HepG2 (cell line): ENCODE data around the gene CHTF8. TPM values are rescaled to one million over a fixed set of nuclear protein-coding genes. Genes with fewer than 3 reads are reported as not detected.

ENCODE experiments used
- ATAC-seq: fragments of 200-7000 bp; cut with Tn5 transposase; 3 replicates; pipeline ENCODE4 v1.9.1; 2020; ENCODE audit warnings: mild to moderate bottlenecking, moderate library complexity
- BruUV-seq: library from RNA; stranded (reverse); fragments of 400-500 nt; replicated peaks from 2 replicates; lab custom pipeline; 2021; lab: Mats Ljungman, UMichigan
- CTCF ChIA-PET: fragments of 300-600 bp; formaldehyde crosslinking; extraction: SDS; loops from one replicate; lab custom pipeline; 2021; ENCODE audit warnings: low total read pairs, inconsistent platforms, low intra/inter-chr PET ratio; lab: Yijun Ruan, JAX
- POLR2A ChIA-PET: fragments of 350-600 bp; sonication (Branson Sonifier 250); formaldehyde crosslinking; loops from one replicate; lab custom pipeline; 2020; ENCODE audit warnings: antibody characterized with exemption, inconsistent platforms; lab: Yijun Ruan, JAX
- DNase-seq: peaks from one replicate; pipeline ENCODE4 v3.0.0-alpha.2; 2015; ENCODE audit warnings: low spot score
- FAIRE-seq: peaks from 3 replicates; lab custom pipeline; 2011; peaks lifted over from hg19 to GRCh38; lab: Jason Lieb, UNC
- H2AFZ ChIP-seq: one replicate; pipeline ENCODE4 v1.6.1; 2011; ENCODE audit warnings: low read length, inconsistent platforms
- H3K27ac ChIP-seq: fragments of 300-600 bp; 3 replicates; pipeline ENCODE4 v1.8.0; 2011; ENCODE audit warnings: mixed run types, mild to moderate bottlenecking, mixed read lengths, low read length, inconsistent platforms; ENCODE audit not compliant: insufficient read depth; ENCODE audit errors: extremely low read length
- H3K27me3 ChIP-seq, 2 experiments: fragments of 200-600 bp in 1 of 2; 2 replicates in 1 of 2; 3 replicates in 1 of 2; pipeline versions ENCODE4 v1.6.0 to v1.8.0; 2011; ENCODE audit warnings: low read length in 2 of 2, mild to moderate bottlenecking in 2 of 2, moderate library complexity in 2 of 2, inconsistent platforms in 1 of 2; ENCODE audit not compliant: insufficient read depth in 2 of 2, control insufficient read depth in 1 of 2
- H3K36me3 ChIP-seq, 2 experiments: fragments of 200-600 bp in 1 of 2; replicated peaks in 1 of 2; 2 replicates in 1 of 2; 3 replicates in 1 of 2; pipeline versions ENCODE4 v1.5.1 to v1.8.0; 2011; ENCODE audit warnings: low read length in 2 of 2, inconsistent platforms in 1 of 2; ENCODE audit not compliant: insufficient read depth in 2 of 2, control insufficient read depth in 1 of 2
- H3K4me1 ChIP-seq: 2 replicates; pipeline ENCODE4 v1.5.1; 2012; ENCODE audit warnings: low read length, inconsistent platforms; ENCODE audit not compliant: insufficient read depth
- H3K4me2 ChIP-seq: 2 replicates; pipeline ENCODE4 v1.6.0; 2011; ENCODE audit warnings: low read depth, low read length, inconsistent platforms
- H3K4me3 ChIP-seq, 3 experiments: fragments of 200-600 bp in 1 of 3; sonication (generic), shearing (Covaris generic) in 1 of 3; replicated peaks in 1 of 3; 2 replicates each; pipeline ENCODE4 v1.5.1; 2011 to 2016; ENCODE audit warnings: low read length in 3 of 3, inconsistent platforms in 2 of 3, low read depth in 2 of 3, mild to moderate bottlenecking in 2 of 3, control low read depth in 1 of 3, mixed read lengths in 1 of 3; ENCODE audit not compliant: insufficient read depth in 1 of 3
- H3K79me2 ChIP-seq: one replicate; pipeline ENCODE4 v1.6.1; 2011; ENCODE audit warnings: low read length, inconsistent platforms; ENCODE audit not compliant: insufficient read depth
- H3K9ac ChIP-seq: 2 replicates; pipeline ENCODE4 v1.6.0; 2011; ENCODE audit warnings: mild to moderate bottlenecking, low read depth, low read length, inconsistent platforms; ENCODE audit not compliant: insufficient read depth
- H3K9me3 ChIP-seq: 2 replicates; pipeline ENCODE4 v1.5.1; 2012; ENCODE audit warnings: mild to moderate bottlenecking, low read length
- H4K20me1 ChIP-seq: 2 replicates; pipeline ENCODE4 v1.6.0; 2011; ENCODE audit warnings: inconsistent platforms, mild to moderate bottlenecking, low read length, moderate library complexity; ENCODE audit not compliant: insufficient read depth
- ASH2L ChIP-seq: fragments of 300-600, 200-600 bp; sonication (generic); IDR thresholded peaks from 2 replicates; pipeline ENCODE4 v1.7.0; 2017; ENCODE audit warnings: low read depth, mild to moderate bottlenecking, moderate library complexity, mixed read lengths, low read length; ENCODE audit not compliant: insufficient read length
- DZIP1 ChIP-seq: sonication (generic); formaldehyde crosslinking; IDR thresholded peaks from 2 replicates; pipeline ENCODE4 v1.5.0; 2020; ENCODE audit warnings: mild to moderate bottlenecking, missing genetic modification reagents
- ETV5 ChIP-seq: IDR thresholded peaks from 2 replicates; pipeline ENCODE4 v1.6.1; 2018; ENCODE audit warnings: missing biosample characterization, missing genetic modification reagents, inconsistent platforms, borderline replicate concordance
- HOXD1 ChIP-seq: sonication (generic); formaldehyde crosslinking; IDR thresholded peaks from 2 replicates; pipeline ENCODE4 v1.5.0; 2020; ENCODE audit warnings: missing genetic modification reagents
- MAZ ChIP-seq, 2 experiments: sonication (generic) in 1 of 2; formaldehyde crosslinking in 1 of 2; IDR thresholded peaks; 2 replicates each; pipeline versions ENCODE4 v1.5.0 to v1.6.1; 2012 to 2020; ENCODE audit warnings: low read depth in 2 of 2, mild to moderate bottlenecking in 2 of 2, borderline replicate concordance in 1 of 2, improper control_type of control experiment in 1 of 2, low read length in 1 of 2, missing genetic modification reagents in 1 of 2, moderate library complexity in 1 of 2
- MTA1 ChIP-seq: sonication (generic); formaldehyde crosslinking; IDR thresholded peaks from 2 replicates; pipeline ENCODE4 v1.4.0; 2020; ENCODE audit warnings: missing genetic modification reagents, mild to moderate bottlenecking, borderline replicate concordance
- RARA ChIP-seq: IDR thresholded peaks from 2 replicates; pipeline ENCODE4 v1.6.1; 2016; ENCODE audit warnings: missing genetic modification reagents, missing compliant biosample characterization
- SAFB2 ChIP-seq: sonication (generic); formaldehyde crosslinking; IDR thresholded peaks from 2 replicates; pipeline ENCODE4 v1.5.1; 2020; ENCODE audit warnings: missing genetic modification reagents, low read depth, mild to moderate bottlenecking, borderline replicate concordance
- TEF ChIP-seq: sonication (generic); formaldehyde crosslinking; IDR thresholded peaks from 2 replicates; pipeline ENCODE4 v1.5.0; 2020; ENCODE audit warnings: missing genetic modification reagents
- YY1 ChIP-seq: IDR thresholded peaks from 2 replicates; pipeline ENCODE4 v1.6.1; 2011; ENCODE audit warnings: low read length, low read depth, moderate library complexity, mild to moderate bottlenecking; ENCODE audit not compliant: insufficient read depth, insufficient replicate concordance
- ZBTB42 ChIP-seq: sonication (generic); formaldehyde crosslinking; IDR thresholded peaks from 2 replicates; pipeline ENCODE4 v1.5.0; 2020; ENCODE audit warnings: mild to moderate bottlenecking, missing genetic modification reagents
- ZBTB8A ChIP-seq: sonication (generic); formaldehyde crosslinking; IDR thresholded peaks from 2 replicates; pipeline ENCODE4 v1.4.0; 2020; ENCODE audit warnings: mild to moderate bottlenecking, low read depth, missing genetic modification reagents, borderline replicate concordance
- ZFP36L2 ChIP-seq: sonication (generic); formaldehyde crosslinking; IDR thresholded peaks from 2 replicates; pipeline ENCODE4 v1.4.0; 2020; ENCODE audit warnings: missing genetic modification reagents
- ZNF143 ChIP-seq: sonication (generic); formaldehyde crosslinking; IDR thresholded peaks from 2 replicates; pipeline ENCODE4 v1.4.0; 2020; ENCODE audit warnings: missing genetic modification reagents
- ZNF18 ChIP-seq: sonication (generic); formaldehyde crosslinking; IDR thresholded peaks from 2 replicates; pipeline ENCODE4 v1.8.0; 2022; ENCODE audit warnings: mild to moderate bottlenecking, missing genetic modification reagents; ENCODE audit not compliant: insufficient replicate concordance
- ZNF20 ChIP-seq: sonication (generic); formaldehyde crosslinking; IDR thresholded peaks from 2 replicates; pipeline ENCODE4 v1.4.0; 2020; ENCODE audit warnings: mild to moderate bottlenecking, moderate library complexity, missing genetic modification reagents
- ZNF432 ChIP-seq: sonication (generic); formaldehyde crosslinking; IDR thresholded peaks from 2 replicates; pipeline ENCODE4 v1.5.0; 2020; ENCODE audit warnings: missing genetic modification reagents, mild to moderate bottlenecking, borderline replicate concordance
- ZNF83 ChIP-seq: sonication (generic); formaldehyde crosslinking; IDR thresholded peaks from 2 replicates; pipeline ENCODE4 v1.4.0; 2020; ENCODE audit warnings: missing genetic modification reagents, mild to moderate bottlenecking, borderline replicate concordance
- WGBS: methylation state at CpG from one replicate; pipeline ENCODE4 v1.1.6; 2017; ENCODE audit warnings: low lambda C conversion rate; 5-methylcytosine and 5-hydroxymethylcytosine counted together
- in situ Hi-C: cut with HindIII; loops from 2 replicates; pipeline ENCODE4 v1.10.0; 2017; ENCODE audit warnings: low pct_unique_long_range_greater_than_20kb; ENCODE audit not compliant: extremely low pct_ligation_motif_present
- intact Hi-C: fragments of 100-400 bp; cut with micrococcal nuclease; formaldehyde crosslinking; loops from one replicate; pipeline ENCODE4 v1.10.0; 2022; ENCODE audit not compliant: unreplicated experiment
- polyA plus RNA-seq, 8 experiments: library from polyadenylated mRNA; depleted of rRNA in 3 of 8; stranded (reverse) in 7 of 8; unstranded in 1 of 8; fragments of >200 nt; fragmentation: Illumina TruSeq in 4 of 8; extraction: Trizol in 4 of 8; gene quantifications; 2 replicates each; pipeline versions ENCODE4 v1.2.1 to v1.2.3, GENCODE V29; 2011 to 2016; ENCODE audit warnings: low read depth in 4 of 8, missing spikeins in 1 of 8, mixed read lengths in 1 of 8; ENCODE audit not compliant: insufficient read depth in 1 of 8
- total RNA-seq, 5 experiments: library from RNA; depleted of rRNA; stranded (reverse); fragments of >200 nt; fragmentation: Illumina TruSeq; extraction: Trizol; gene quantifications; 2 replicates each; pipeline ENCODE4 v1.2.3, GENCODE V29; 2016; ENCODE audit warnings: low read depth in 1 of 5

The CHTF8 gene
- total and polyA plus RNA-seq, 2 of the 13 experiments (the other 11 are each of a cell fraction or from before 2014, with no cell fraction given) = 37.2 to 67.5 TPM

- intact Hi-C loops = loop anchor here (10.0 kb wide), 1 partner anchor 607 kb away; no protein-coding TSS in a partner anchor
- FAIRE-seq (no peak), DNase-seq (no peak), ATAC-seq (no peak; the same call in 2 of the 3 replicates)
- H3K4me2 ChIP-seq = peak overlapping the region; percentile 77
- H3K9me3 ChIP-seq = no peaks in the 10 kb centered on the region
- peaks cover 65% of the 10 kb centered on the region for H3K79me2 ChIP-seq
- no TSS peak for BruUV-seq
- in situ Hi-C loops = no loop called here
- peaks cover 0 to 15% of the 10 kb centered on the region in 2 experiments; a peak in 3 of 5 replicates for H3K36me3 ChIP-seq
- H3K9ac ChIP-seq = peak overlapping the region; percentile 99
- CTCF ChIA-PET = no interaction called here
- no peaks in the 10 kb centered on the region; a peak in 1 of 5 replicates for H3K27me3 ChIP-seq
- no peak overlapping the region for H2AFZ ChIP-seq
- H4K20me1 ChIP-seq = 0 out of 2 replicates have a peak, but pooled peaks cover 3% of the 10 kb centered on the region
- 6% methylated on average over 15 of the region's 15 CpGs for WGBS
- POLR2A ChIA-PET = interaction anchor here (0.6 to 1.5 kb wide), 3 partner anchors 19 to 268 kb away, joined by 3 read pairs; no protein-coding TSS in a partner anchor
- peak overlapping the region; percentile 87 to 98 (median 91) for H3K4me3 ChIP-seq
- peak overlapping the region; percentile 97 for H3K27ac ChIP-seq
- H3K4me1 ChIP-seq = peaks cover 50% of the 10 kb centered on the region
- TF ChIP-seq ZFP36L2 (no peak), ZNF432 (CRISPR knock-in tag) (no peak), DZIP1 (no peak), RARA (CRISPR knock-in tag) (no peak), ZNF20 (no peak), HOXD1 (no peak), SAFB2 (CRISPR knock-in tag) (no peak), YY1 (no peak), ASH2L (no peak), ZNF143 (CRISPR knock-in tag) (no peak), TEF (CRISPR knock-in tag) (no peak), ZBTB42 (no peak), MTA1 (CRISPR knock-in tag) (no peak), ZBTB8A (CRISPR knock-in tag) (no peak), ETV5 (CRISPR knock-in tag) (no peak), ZNF83 (CRISPR knock-in tag) (no peak), MAZ (IDR thresholded peaks at IDR 0.05; ENCODE audit: borderline replicate concordance, low read depth, low read length) (no peak), MAZ (CRISPR knock-in tag; IDR thresholded peaks at IDR 0.05; ENCODE audit: low read depth) (no peak), ZNF18 (peak; percentile 3)
These were observed 1.1 kb downstream of the CHTF8 start for GRCh38 chr16:69131167-69131838.
